NCI-H69 (cell line): ENCODE measurements around the gene LRP4.

Source experiments
- DNase-seq: peaks from one replicate; lab custom pipeline; 2025; lab: John Stamatoyannopoulos, UW

Gene LRP4

GRCh38 chr11:46894506-46894905, 23.8 kb downstream of the LRP4 start:
- no peak for DNase-seq

- DNase-seq: no peak
Measured at GRCh38 chr11:46892838-46893237, 25.5 kb downstream of the LRP4 start.

- no peak for DNase-seq
Measured at GRCh38 chr11:46892109-46892508, 26.2 kb downstream of the LRP4 start.

GRCh38 chr11:46890665-46891064, 27.7 kb downstream of the LRP4 start:
- no peak for DNase-seq

- DNase-seq: peak; percentile 84
Measured at GRCh38 chr11:46889689-46890475, 28.5 kb downstream of the LRP4 start.

- DNase-seq: no peak
Measured at GRCh38 chr11:46889251-46889650, 29.1 kb downstream of the LRP4 start.

DNA sequence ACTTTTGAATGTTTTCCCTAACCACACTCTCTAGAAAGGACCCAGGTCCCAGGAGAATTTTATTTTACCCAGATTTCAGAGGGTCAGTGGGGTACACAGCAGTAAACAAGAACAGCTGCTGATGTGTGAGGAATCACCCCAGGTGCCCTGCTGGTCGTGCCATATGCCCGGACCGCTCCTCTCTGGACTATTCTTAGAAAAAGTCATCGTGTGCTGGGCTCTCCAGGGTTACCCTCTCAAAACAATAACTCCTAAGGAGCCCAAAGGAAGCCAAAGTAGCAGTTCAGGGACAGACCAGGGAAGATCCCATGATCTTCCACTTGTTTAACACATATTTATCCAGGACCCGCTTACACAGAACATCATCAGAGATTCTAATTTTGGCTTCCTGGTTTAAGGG, 29.7 kb downstream of the LRP4 start:
- DNase-seq: peak; percentile 44

DNA sequence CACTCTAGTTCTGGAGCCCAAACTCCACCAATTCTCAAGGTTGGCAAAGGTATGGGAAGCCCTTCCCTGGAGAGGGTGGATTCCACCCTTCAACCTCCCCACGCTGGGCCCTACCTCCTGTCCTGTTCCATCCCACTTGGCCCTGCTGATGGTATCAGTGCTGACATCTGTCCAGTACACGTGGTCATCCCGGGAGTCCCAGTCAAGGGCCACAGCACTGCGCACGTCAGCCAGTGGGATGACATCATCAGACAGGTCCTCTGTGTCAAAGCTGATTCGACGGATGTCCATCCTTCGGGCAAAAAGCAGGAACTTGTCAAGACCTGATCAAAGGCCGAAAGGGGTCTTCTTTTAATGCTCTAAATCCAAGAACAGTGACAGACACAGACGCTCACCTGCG, 32.1 kb downstream of the LRP4 start:
- no peak for DNase-seq

- no peak for DNase-seq
Measured at GRCh38 chr11:46879056-46879585, 39.2 kb downstream of the LRP4 start.

DNA sequence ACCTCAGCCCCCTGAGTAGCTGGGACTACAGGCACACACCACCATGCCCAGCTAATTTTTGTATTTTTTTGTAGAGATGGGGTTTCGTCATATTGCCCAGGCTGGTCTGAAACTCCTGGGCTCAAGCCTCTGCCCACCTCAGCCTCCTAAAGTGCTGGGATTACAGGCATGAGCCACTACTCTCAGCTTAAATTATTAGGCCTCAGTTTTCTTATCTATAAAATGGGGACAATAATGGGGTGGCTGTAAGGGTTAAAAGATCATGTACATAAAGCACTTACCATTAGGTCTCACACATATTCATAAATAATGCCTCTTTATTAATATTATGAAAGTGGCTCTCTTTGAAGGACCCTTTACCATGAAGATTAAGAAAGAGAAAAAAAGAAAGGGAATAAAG, 40.8 kb downstream of the LRP4 start:
- no peak for DNase-seq

- DNase-seq: peak; percentile 46
Measured at GRCh38 chr11:46876471-46876870, 41.9 kb downstream of the LRP4 start.

DNA sequence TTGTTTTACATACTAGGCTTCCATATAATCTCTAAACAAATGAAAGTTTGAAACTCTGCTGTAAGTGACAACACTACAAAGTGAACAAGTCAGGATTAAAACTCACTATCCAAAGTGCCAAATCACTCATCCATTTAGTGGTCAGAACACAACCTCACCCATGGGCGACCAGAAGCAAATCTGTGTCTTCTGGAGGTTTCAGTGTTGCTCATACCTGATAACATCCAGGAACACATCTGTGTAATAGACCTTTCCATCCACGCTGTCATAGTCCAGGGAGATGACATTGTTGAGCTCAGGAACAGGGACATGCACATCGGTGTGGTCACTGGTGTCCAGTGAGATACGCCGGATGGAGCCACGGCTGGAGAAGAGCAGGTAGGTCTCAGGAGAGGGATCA, 43.8 kb downstream of the LRP4 start:
- DNase-seq: no peak

DNA sequence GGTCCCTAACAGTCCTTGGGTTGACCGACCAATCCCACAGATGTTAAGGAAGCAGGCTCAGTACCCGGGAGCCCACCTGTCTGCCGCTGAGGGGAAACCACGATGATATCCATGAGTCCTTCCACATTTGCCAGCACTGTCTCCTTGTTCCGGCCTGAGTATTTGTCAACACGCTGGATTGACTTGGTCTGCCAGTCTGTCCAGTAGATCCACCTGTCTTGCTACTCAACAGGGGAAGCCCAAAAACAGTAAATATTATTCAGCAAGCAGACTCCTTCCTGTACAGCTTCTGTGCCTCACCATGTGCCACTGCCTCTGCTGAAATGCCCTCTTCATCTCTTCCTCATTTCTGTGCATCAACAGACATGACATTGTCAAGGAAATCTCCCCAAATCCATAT, 49.4 kb downstream of the LRP4 start:
- no peak for DNase-seq

DNA sequence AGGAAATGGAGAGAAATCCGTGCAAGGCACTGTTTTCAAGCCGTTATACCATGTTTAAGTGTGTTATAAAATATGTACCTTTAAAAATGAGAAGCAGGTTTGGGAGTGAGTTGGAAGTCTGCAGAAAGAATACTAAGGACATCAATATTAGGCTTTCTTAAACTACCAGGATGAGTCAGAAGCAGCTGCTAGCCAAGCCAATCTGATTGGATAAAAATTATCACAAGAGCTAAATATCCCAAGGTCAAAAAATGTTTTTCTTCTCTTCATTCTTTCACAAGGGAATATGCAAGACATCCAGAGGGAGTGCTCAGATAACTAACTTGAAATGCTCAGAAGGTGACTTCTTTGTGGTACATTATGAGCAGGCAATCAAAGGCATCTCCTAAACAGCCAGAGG, 53.0 kb downstream of the LRP4 start:
- no peak for DNase-seq

DNA sequence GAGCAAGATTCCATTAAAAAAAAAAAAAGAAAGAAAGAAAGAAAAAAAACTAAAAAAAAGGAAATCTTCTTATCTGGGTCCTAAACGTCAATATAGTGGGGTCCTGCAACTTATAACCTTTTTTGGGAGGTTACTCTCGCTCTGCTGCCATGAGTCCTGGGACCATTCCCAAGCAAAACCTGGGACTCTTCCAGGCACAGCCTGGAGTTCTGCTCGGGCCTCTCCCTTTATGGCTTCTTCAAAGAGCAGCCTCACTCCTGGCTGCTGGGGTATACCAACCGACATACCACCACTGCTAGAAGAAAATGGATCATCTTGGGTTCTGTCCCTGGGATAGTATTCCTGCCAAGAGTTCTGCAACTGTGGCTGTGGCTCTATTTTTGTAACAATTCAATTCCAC, 58.1 kb downstream of the LRP4 start:
- no peak for DNase-seq

DNA sequence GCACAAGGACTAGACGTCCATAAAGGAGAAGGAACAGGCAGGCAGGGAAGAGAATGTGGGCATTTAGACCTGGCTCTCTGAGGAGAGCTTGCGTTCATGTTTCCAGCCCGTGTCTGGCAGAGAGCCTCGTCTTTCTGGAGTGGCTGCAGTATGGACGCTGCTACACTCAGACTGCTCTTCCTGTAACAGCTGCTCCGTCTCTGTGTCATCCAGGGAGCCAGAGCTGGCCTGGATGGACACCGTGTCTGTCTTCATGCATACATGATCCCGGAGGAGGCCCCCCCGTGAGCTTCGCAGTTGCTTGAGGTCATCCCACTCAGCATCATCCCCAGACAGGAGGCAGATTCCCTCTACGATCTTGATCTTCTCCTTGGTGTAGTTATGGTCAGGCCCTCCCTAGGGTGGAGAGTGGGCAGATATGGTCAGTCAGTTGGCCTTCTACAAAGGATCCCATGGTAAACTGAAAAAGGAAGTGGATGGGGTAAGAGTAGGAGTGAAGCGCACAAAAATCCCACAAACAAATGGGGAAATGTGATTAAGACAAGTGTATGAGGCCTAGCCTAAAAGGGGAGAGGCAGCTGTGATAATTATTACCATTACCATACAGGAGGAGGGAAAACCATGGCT, 59.3 kb downstream of the LRP4 start:
- DNase-seq: no peak

DNA sequence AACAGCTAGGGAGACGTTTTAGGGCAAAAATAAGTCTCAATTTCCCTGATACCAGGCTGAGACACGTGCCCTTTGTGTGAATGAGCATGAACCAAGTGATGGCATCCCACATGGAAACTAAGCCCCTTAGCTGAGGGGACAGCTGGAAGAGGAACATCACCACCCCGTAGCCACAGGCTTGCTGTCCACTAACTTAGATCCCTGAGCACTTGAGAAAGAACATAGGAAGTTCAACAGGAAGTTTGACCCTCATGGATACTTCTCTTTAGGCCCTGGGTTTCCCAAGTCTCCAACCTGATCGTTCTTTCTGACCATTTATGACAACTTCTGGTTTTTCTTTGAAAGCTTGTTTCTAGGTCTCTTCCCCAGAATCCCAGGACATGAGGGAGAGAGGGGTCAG, 60.7 kb downstream of the LRP4 start:
- no peak for DNase-seq

- DNase-seq: no peak
Measured at GRCh38 chr11:46856605-46857343, 61.6 kb downstream of the LRP4 start.

DNA sequence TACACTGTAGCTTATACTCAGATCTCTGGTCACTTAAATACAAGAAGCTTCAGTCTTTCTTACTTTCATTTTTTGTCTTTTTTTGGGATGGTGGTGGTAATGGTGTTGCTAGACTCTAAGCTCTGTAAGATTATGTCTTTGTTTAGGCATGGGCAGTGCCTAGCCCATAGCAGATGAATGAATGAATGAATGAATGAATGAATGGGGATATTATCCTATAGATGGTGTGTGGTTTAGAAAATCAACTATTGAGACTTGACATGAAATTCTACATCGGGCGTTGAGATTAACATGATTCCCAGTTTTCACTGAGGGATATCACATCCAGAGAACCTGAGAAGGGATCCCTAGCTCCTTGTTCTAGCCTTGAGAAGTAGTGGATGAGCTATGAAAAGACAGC, 62.5 kb downstream of the LRP4 start:
- no peak for DNase-seq

GRCh38 chr11:46855167-46855566, 63.2 kb downstream of the LRP4 start:
- DNase-seq: no peak

DNA sequence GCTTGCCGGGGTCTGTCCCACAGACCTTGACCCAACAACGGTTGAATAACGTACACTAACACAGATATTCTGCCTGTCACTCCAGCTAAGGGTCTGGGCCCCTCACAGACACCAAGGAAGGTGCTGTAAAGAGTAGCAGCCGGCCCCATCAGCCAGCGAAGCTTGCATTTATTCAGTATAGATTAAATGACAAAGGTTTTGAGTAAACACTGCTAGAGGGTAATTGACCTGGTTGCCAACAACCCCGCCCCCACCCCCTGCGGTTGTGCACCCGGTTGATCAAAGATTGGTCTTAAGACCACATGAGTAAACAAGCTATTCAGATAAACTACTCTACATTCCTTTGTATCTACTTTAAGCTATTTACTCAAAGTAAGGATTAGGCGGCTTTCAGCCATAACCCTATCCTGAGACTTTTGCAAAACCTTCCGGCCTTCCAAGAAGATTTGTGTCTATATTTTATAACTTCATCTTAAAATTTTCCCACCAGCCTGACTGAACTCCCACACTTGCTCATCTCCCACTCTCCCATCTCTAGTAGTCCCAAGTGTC, 67.4 kb downstream of the LRP4 start:
- peak; percentile 15 for DNase-seq

GRCh38 chr11:46849631-46850030, 68.7 kb downstream of the LRP4 start:
- DNase-seq: no peak

DNA sequence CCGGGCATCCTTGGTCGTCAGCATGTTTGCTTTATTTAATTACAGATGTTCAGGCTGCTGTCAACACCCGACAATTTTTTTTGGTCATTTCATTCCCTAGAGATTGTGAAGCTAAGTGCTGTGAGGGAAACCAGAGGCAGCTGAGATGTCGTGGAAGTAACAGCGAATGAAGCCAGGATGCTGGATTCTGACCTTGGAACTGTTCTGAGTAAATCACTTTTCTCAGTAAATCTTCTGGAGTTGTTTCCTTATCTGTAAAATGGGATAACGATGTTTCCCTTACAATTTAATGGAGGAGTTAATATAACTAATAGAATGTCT, 71.9 kb downstream of the LRP4 start:
- DNase-seq: no peak
